ENCODE results near the gene HTT.

DNA sequence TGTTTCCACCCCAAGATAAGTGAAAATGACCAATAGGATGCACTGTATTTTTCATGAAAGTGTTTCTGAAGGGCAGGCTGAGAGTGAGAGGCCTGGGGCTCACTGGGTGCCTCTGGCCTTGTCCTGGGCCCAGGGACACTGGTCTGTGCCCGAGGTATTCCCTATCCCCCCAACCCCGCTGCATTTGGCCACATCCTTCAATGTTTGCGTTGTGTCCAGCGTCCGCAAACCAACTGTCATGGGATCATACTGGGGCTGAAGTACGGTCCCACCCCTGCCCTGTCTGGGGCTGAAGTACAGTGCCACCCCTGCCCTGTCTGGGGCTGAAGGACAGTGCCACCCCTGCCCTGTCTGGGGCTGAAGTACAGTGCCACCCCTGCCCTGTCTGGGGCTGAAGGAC lies 152.5 kb downstream of the HTT start:
- TF ChIP-seq, protein P1, sequence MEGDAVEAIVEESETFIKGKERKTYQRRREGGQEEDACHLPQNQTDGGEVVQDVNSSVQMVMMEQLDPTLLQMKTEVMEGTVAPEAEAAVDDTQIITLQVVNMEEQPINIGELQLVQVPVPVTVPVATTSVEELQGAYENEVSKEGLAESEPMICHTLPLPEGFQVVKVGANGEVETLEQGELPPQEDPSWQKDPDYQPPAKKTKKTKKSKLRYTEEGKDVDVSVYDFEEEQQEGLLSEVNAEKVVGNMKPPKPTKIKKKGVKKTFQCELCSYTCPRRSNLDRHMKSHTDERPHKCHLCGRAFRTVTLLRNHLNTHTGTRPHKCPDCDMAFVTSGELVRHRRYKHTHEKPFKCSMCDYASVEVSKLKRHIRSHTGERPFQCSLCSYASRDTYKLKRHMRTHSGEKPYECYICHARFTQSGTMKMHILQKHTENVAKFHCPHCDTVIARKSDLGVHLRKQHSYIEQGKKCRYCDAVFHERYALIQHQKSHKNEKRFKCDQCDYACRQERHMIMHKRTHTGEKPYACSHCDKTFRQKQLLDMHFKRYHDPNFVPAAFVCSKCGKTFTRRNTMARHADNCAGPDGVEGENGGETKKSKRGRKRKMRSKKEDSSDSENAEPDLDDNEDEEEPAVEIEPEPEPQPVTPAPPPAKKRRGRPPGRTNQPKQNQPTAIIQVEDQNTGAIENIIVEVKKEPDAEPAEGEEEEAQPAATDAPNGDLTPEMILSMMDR (IDR thresholded peaks at IDR 0.05; ENCODE audit: low read depth, low read length, poor library complexity, severe bottlenecking) = no peak
- no peak for TF ChIP-seq EZH2phosphoT487 (IDR thresholded peaks at IDR 0.05; ENCODE audit: borderline replicate concordance, low read length)
